Endothelial cell of umbilical vein (primary cell): ENCODE measurements around the gene ZNF496. TPM values are rescaled to one million over a fixed set of nuclear protein-coding genes. Genes with fewer than 3 reads are reported as not detected.

Experiments used
- BruUV-seq: library from RNA; stranded (reverse); fragments of 400-500 nt; replicated peaks from 2 replicates; lab custom pipeline; 2021; lab: Mats Ljungman, UMichigan
- CTCF ChIA-PET: fragments of 300-600, 350-600 bp; sonication (Branson Sonifier 250); formaldehyde crosslinking; loops from one replicate; lab custom pipeline; 2021; ENCODE audit warnings: antibody characterized with exemption, inconsistent platforms; lab: Charles Lee
- POLR2A ChIA-PET: fragments of 300-600, 350-600 bp; sonication (Branson Sonifier 250); formaldehyde crosslinking; loops from one replicate; lab custom pipeline; 2021; ENCODE audit warnings: antibody characterized with exemption, inconsistent platforms; lab: Charles Lee
- DNase-seq: peaks from one replicate; pipeline ENCODE4 v3.0.0-alpha.2; 2011; ENCODE audit warnings: low read depth, low spot score
- FAIRE-seq: peaks from 2 replicates; lab custom pipeline; 2011; peaks lifted over from hg19 to GRCh38; lab: Jason Lieb, UNC
- H2AFZ ChIP-seq: 2 replicates; pipeline ENCODE4 v1.6.0; 2012; ENCODE audit warnings: low read depth, low read length, control low read depth, inconsistent platforms
- H3K27ac ChIP-seq: 2 replicates; pipeline ENCODE4 v1.5.1; 2011; ENCODE audit warnings: low read depth, mild to moderate bottlenecking, control low read depth, low read length, moderate library complexity; ENCODE audit not compliant: insufficient read depth
- H3K27me3 ChIP-seq, 2 experiments: 2 replicates each; pipeline versions ENCODE4 v1.6.0 to v1.6.1; 2011; ENCODE audit warnings: low read length in 2 of 2, mixed read lengths in 1 of 2; ENCODE audit not compliant: control insufficient read depth in 2 of 2, insufficient read depth in 2 of 2
- H3K36me3 ChIP-seq, 2 experiments: 2 replicates in 1 of 2; 3 replicates in 1 of 2; pipeline ENCODE4 v1.5.1; 2011; ENCODE audit warnings: low read length in 2 of 2, mild to moderate bottlenecking in 1 of 2, moderate library complexity in 1 of 2; ENCODE audit not compliant: control insufficient read depth in 2 of 2, insufficient read depth in 2 of 2; ENCODE audit errors: extremely low read depth in 1 of 2
- H3K4me1 ChIP-seq: 3 replicates; pipeline ENCODE4 v1.5.1; 2011; ENCODE audit warnings: mild to moderate bottlenecking, low read length; ENCODE audit not compliant: control insufficient read depth, insufficient read depth; ENCODE audit errors: extremely low read depth
- H3K4me2 ChIP-seq: 2 replicates; pipeline ENCODE4 v1.6.1; 2011; ENCODE audit warnings: low read length, control low read depth, mixed read lengths; ENCODE audit not compliant: insufficient read depth
- H3K4me3 ChIP-seq, 3 experiments: fragments of 200-600 bp in 1 of 3; sonication (generic), shearing (Covaris generic) in 1 of 3; replicated peaks in 1 of 3; 2 replicates each; pipeline ENCODE4 v1.5.1; 2011 to 2016; ENCODE audit warnings: control low read depth in 3 of 3, low read length in 3 of 3, mild to moderate bottlenecking in 2 of 3, inconsistent platforms in 1 of 3, low read depth in 1 of 3, moderate library complexity in 1 of 3; ENCODE audit not compliant: insufficient read depth in 1 of 3
- H3K79me2 ChIP-seq: 2 replicates; pipeline ENCODE4 v1.6.0; 2012; ENCODE audit warnings: low read length, inconsistent platforms; ENCODE audit not compliant: control insufficient read depth, insufficient read depth
- H3K9ac ChIP-seq: replicated peaks from 2 replicates; pipeline ENCODE3; 2011; ENCODE audit warnings: low read length, control low read depth; ENCODE audit not compliant: insufficient read depth; ENCODE audit errors: extremely low read depth
- H3K9me1 ChIP-seq: replicated peaks from 3 replicates; pipeline ENCODE4 v1.6.0; 2011; ENCODE audit warnings: mild to moderate bottlenecking, low read length; ENCODE audit not compliant: control insufficient read depth, insufficient read depth; ENCODE audit errors: extremely low read depth
- H3K9me3 ChIP-seq: replicated peaks from 2 replicates; pipeline ENCODE4 v1.5.1; 2012; ENCODE audit warnings: low read length, inconsistent platforms; ENCODE audit not compliant: control insufficient read depth, insufficient read depth
- H4K20me1 ChIP-seq: replicated peaks from 2 replicates; pipeline ENCODE3; 2011; ENCODE audit warnings: mild to moderate bottlenecking, low read length; ENCODE audit not compliant: control insufficient read depth, insufficient read depth; ENCODE audit errors: extremely low read depth
- EZH2 ChIP-seq: IDR thresholded peaks from 2 replicates; pipeline ENCODE4 v1.6.1; 2012; ENCODE audit warnings: borderline replicate concordance, low read depth, mild to moderate bottlenecking, moderate library complexity, low read length, inconsistent platforms; ENCODE audit not compliant: severe bottlenecking
- FOS ChIP-seq: IDR thresholded peaks from 2 replicates; pipeline ENCODE4 v1.6.1; 2011; ENCODE audit warnings: mild to moderate bottlenecking, low read length, moderate library complexity, borderline replicate concordance; ENCODE audit not compliant: insufficient read depth
- GATA2 ChIP-seq: IDR thresholded peaks from 2 replicates; pipeline ENCODE4 v1.7.0; 2011; ENCODE audit warnings: low read depth, mild to moderate bottlenecking, moderate library complexity, mixed read lengths, low read length; ENCODE audit not compliant: insufficient read length, insufficient read depth
- JUN ChIP-seq: IDR thresholded peaks from 2 replicates; pipeline ENCODE4 v1.6.1; 2011; ENCODE audit warnings: borderline replicate concordance, low read depth; ENCODE audit not compliant: insufficient read length, insufficient read depth
- MAX ChIP-seq: IDR thresholded peaks from 2 replicates; pipeline ENCODE4 v1.6.1; 2011; ENCODE audit not compliant: insufficient read depth, insufficient read length
- MYC ChIP-seq: IDR thresholded peaks from one replicate; pipeline ENCODE4 v1.6.1; 2011; ENCODE audit warnings: mild to moderate bottlenecking, low read depth, low read length
- POLR2A ChIP-seq: IDR thresholded peaks from 2 replicates; pipeline ENCODE4 v1.6.1; 2012; ENCODE audit warnings: low read depth, mild to moderate bottlenecking, control low read depth, low read length
- POLR2AphosphoS5 ChIP-seq: IDR thresholded peaks from 2 replicates; pipeline ENCODE4 v1.6.1; 2012; ENCODE audit warnings: low read depth, mild to moderate bottlenecking, control low read depth, low read length, moderate library complexity; ENCODE audit not compliant: insufficient read depth
- dilution Hi-C: fragments of 300-500 bp; cut with MboI; formaldehyde crosslinking; loops from one replicate; pipeline ENCODE4 v1.15.0; 2019; ENCODE audit warnings: low sequenced_read_pairs; ENCODE audit not compliant: extremely low pct_ligation_motif_present
- intact Hi-C: fragments of 100-400 bp; cut with micrococcal nuclease; formaldehyde crosslinking; loops from one replicate; pipeline ENCODE4 v1.10.0; 2022
- polyA plus RNA-seq, 4 experiments: library from polyadenylated mRNA; depleted of rRNA in 3 of 4; stranded (reverse) in 3 of 4; unstranded in 1 of 4; fragments of >200 nt; gene quantifications; 2 replicates each; pipeline versions ENCODE4 v1.2.1 to v1.2.3, GENCODE V29; 2011 to 2012; ENCODE audit warnings: missing spikeins in 1 of 4
- total RNA-seq: library from RNA; stranded (reverse); gene quantifications from 2 replicates; pipeline ENCODE4 v1.2.3, GENCODE V29; 2021
- TF ChIP-seq, protein P1 (sequence below), 2 donors: IDR thresholded peaks; 1 replicate in 1 of 2; 2 replicates in 1 of 2; pipeline ENCODE4 v1.5.1; 2011; ENCODE audit warnings: low read length in 2 of 2, mild to moderate bottlenecking in 2 of 2, moderate library complexity in 2 of 2, control low read depth in 1 of 2, inconsistent platforms in 1 of 2, low read depth in 1 of 2; ENCODE audit not compliant: insufficient read depth in 1 of 2; ENCODE audit errors: extremely low read depth in 1 of 2

Gene ZNF496
- total and polyA plus RNA-seq, 2 donors (not counting 3 experiments of a cell fraction or from before 2014, with no cell fraction given) = 22.4 to 46.0 TPM

GRCh38 chr1:247359559-247359958 is 27.9 kb upstream of the ZNF496 start:
- dilution Hi-C loops = no loop called here
- H3K4me3 ChIP-seq = no peak overlapping the region

More at GRCh38 chr1:247359559-247359958, 27.9 kb upstream of the ZNF496 start:
- FAIRE-seq = no peak
- Histone ChIP-seq H3K9ac (no peak overlapping the region), H3K36me3 (no peaks in the 10 kb centered on the region), H3K9me1 (no peaks in the 10 kb centered on the region), H2AFZ (no peak overlapping the region), H3K4me1 (no peaks in the 10 kb centered on the region), H4K20me1 (no peaks in the 10 kb centered on the region), H3K27me3 (peaks cover 0 to 3% of the 10 kb centered on the region in 2 experiments), H3K79me2 (no peaks in the 10 kb centered on the region), H3K27ac (no peak overlapping the region), H3K9me3 (no peaks in the 10 kb centered on the region), H3K4me2 (no peak overlapping the region)
- BruUV-seq = no TSS peak
- intact Hi-C loops = no loop called here
- no peak for DNase-seq
- CTCF ChIA-PET = interaction anchor here (0.8 kb wide), 1 partner anchor 13 kb away, joined by 3 read pairs; no protein-coding TSS in a partner anchor
- TF ChIP-seq JUN = no peak
- no peak for TF ChIP-seq MYC
- no peak for TF ChIP-seq FOS
- TF ChIP-seq, protein P1, sequence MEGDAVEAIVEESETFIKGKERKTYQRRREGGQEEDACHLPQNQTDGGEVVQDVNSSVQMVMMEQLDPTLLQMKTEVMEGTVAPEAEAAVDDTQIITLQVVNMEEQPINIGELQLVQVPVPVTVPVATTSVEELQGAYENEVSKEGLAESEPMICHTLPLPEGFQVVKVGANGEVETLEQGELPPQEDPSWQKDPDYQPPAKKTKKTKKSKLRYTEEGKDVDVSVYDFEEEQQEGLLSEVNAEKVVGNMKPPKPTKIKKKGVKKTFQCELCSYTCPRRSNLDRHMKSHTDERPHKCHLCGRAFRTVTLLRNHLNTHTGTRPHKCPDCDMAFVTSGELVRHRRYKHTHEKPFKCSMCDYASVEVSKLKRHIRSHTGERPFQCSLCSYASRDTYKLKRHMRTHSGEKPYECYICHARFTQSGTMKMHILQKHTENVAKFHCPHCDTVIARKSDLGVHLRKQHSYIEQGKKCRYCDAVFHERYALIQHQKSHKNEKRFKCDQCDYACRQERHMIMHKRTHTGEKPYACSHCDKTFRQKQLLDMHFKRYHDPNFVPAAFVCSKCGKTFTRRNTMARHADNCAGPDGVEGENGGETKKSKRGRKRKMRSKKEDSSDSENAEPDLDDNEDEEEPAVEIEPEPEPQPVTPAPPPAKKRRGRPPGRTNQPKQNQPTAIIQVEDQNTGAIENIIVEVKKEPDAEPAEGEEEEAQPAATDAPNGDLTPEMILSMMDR (IDR thresholded peaks at IDR 0.05; ENCODE audit: extremely low read depth in 1 of 2, insufficient read depth in 1 of 2, low read depth in 1 of 2, low read length in 2 of 2) = no peak
- no peak for TF ChIP-seq GATA2
- TF ChIP-seq MAX = no peak
- TF ChIP-seq EZH2 = no peak
- TF ChIP-seq POLR2AphosphoS5 = no peak
- TF ChIP-seq POLR2A = no peak
- POLR2A ChIA-PET = no interaction called here
